Tibial artery (tissue), 4 donors: Measurements from ENCODE around the gene ZNF839.
"Not testable (repeated sequence)": the region's sequence is repeated elsewhere in the genome, so short reads cannot be mapped to it uniquely, and the experiment has no call there.

Source experiments
- DNase-seq, 2 donors: peaks; one replicate each; pipeline ENCODE4 v3.0.0-alpha.2; 2019
- H3K27ac ChIP-seq, 2 donors: fragments of 200-600 bp; sonication (generic) in 1 of 2; 1 replicate in 1 of 2; 2 replicates in 1 of 2; pipeline ENCODE4 v1.5.1; 2018 to 2019; ENCODE audit warnings: mild to moderate bottlenecking in 1 of 2
- H3K27me3 ChIP-seq, 2 donors: fragments of 200-600 bp; sonication (generic) in 1 of 2; one replicate each; pipeline versions ENCODE4 v1.5.1 to v1.6.0; 2016 to 2019
- H3K36me3 ChIP-seq, 3 donors: fragments of 200-600 bp; sonication (generic) in 2 of 3; one replicate each; pipeline ENCODE4 v1.5.1; 2016 to 2019; ENCODE audit warnings: mild to moderate bottlenecking in 2 of 3
- H3K4me1 ChIP-seq, 4 donors: fragments of 200-600 bp; sonication (generic) in 2 of 4; 1 replicate in 3 of 4; 2 replicates in 1 of 4; pipeline ENCODE4 v1.5.1; 2016 to 2019
- H3K4me3 ChIP-seq, 2 donors: fragments of 200-600 bp; sonication (generic) in 1 of 2; 1 replicate in 1 of 2; 2 replicates in 1 of 2; pipeline ENCODE4 v1.5.1; 2018 to 2019; ENCODE audit warnings: mild to moderate bottlenecking in 2 of 2
- H3K9me3 ChIP-seq, 3 donors: fragments of 200-600 bp; sonication (generic) in 1 of 3; one replicate each; pipeline ENCODE4 v1.5.1; 2016 to 2019
- intact Hi-C: fragments of 100-400 bp; cut with DNase I; formaldehyde crosslinking; loops from one replicate; pipeline ENCODE4 v1.15.0; 2023; ENCODE audit warnings: low total_unique reads
- TF ChIP-seq, protein P1 (sequence below), 2 experiments: fragments of 200-600 bp in 1 of 2; fragments of 450-650 bp in 1 of 2; IDR thresholded peaks; one replicate each; pipeline ENCODE4 v1.5.1; 2017 to 2019; ENCODE audit warnings: antibody characterized with exemption in 2 of 2, mild to moderate bottlenecking in 1 of 2, moderate library complexity in 1 of 2

ZNF839 gene

GRCh38 chr14:102346645-102347044 lies 27.1 kb downstream of the ZNF839 start:
- intact Hi-C loops, result no loop called here
- H3K36me3 ChIP-seq, result peaks cover 73 to 97% (median 81%) of the 10 kb centered on the region in 3 donors

GRCh38 chr14:102348376-102348775 lies 28.8 kb downstream of the ZNF839 start:
- no peak for DNase-seq
- H3K27me3 ChIP-seq, result no peaks in the 10 kb centered on the region
- H3K27ac ChIP-seq, result no peak overlapping the region
- TF ChIP-seq, protein P1, sequence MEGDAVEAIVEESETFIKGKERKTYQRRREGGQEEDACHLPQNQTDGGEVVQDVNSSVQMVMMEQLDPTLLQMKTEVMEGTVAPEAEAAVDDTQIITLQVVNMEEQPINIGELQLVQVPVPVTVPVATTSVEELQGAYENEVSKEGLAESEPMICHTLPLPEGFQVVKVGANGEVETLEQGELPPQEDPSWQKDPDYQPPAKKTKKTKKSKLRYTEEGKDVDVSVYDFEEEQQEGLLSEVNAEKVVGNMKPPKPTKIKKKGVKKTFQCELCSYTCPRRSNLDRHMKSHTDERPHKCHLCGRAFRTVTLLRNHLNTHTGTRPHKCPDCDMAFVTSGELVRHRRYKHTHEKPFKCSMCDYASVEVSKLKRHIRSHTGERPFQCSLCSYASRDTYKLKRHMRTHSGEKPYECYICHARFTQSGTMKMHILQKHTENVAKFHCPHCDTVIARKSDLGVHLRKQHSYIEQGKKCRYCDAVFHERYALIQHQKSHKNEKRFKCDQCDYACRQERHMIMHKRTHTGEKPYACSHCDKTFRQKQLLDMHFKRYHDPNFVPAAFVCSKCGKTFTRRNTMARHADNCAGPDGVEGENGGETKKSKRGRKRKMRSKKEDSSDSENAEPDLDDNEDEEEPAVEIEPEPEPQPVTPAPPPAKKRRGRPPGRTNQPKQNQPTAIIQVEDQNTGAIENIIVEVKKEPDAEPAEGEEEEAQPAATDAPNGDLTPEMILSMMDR (IDR thresholded peaks at IDR 0.05), result no peak
- H3K36me3 ChIP-seq, result peaks cover 69 to 97% (median 80%) of the 10 kb centered on the region in 3 donors
- H3K4me1 ChIP-seq, result no peaks in the 10 kb centered on the region
- no peak overlapping the region for H3K4me3 ChIP-seq
- intact Hi-C loops, result no loop called here
- H3K9me3 ChIP-seq, result no peaks in the 10 kb centered on the region

More at GRCh38 chr14:102346645-102347044, 27.1 kb downstream of the ZNF839 start:
- TF ChIP-seq, protein P1 (IDR thresholded peaks at IDR 0.05), result no peak
- Histone ChIP-seq H3K27me3 (no peaks in the 10 kb centered on the region), H3K4me3 (no peak overlapping the region), H3K9me3 (no peaks in the 10 kb centered on the region), H3K4me1 (no peaks in the 10 kb centered on the region), H3K27ac (no peak overlapping the region)
- no peak for DNase-seq

GRCh38 chr14:102351023-102351422 lies 31.5 kb downstream of the ZNF839 start:
- no peak overlapping the region for H3K27ac ChIP-seq
- no peak for DNase-seq
- H3K27me3 ChIP-seq, result no peaks in the 10 kb centered on the region
- no peak overlapping the region for H3K4me3 ChIP-seq
- peaks cover 72 to 97% (median 86%) of the 10 kb centered on the region in 3 donors for H3K36me3 ChIP-seq
- H3K9me3 ChIP-seq, result no peaks in the 10 kb centered on the region
- H3K4me1 ChIP-seq, result no peaks in the 10 kb centered on the region
- intact Hi-C loops, result no loop called here
- TF ChIP-seq, protein P1 (IDR thresholded peaks at IDR 0.05), result no peak

- H3K9me3 ChIP-seq, DNase-seq, intact Hi-C loops, H3K27ac ChIP-seq, H3K27me3 ChIP-seq, H3K4me1 ChIP-seq, H3K4me3 ChIP-seq: not testable (repeated sequence)
- H3K36me3 ChIP-seq, result peaks cover 72 to 97% (median 86%) of the 10 kb centered on the region in 3 donors
These were observed 32.0 kb downstream of the ZNF839 start for GRCh38 chr14:102351593-102351992.

DNA sequence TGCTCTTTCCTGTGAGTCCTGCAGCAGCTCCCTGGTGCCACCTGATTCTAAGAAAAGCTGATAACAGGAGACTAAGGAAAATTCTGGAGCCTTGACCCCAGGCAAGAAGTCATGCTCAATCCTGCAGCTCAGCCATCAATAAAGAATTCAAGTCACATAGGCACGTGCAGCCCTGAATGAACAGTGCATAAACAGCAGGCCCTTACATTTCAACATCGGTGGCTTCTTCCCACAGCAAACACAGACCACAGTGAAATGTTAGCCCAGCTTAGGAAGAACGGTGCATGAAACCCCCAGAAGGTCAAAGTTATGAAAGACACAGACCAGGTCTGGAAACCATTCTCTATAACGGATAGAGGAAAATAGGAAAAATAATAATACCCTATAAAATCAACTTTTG lies 32.7 kb downstream of the ZNF839 start:
- intact Hi-C loops, result no loop called here
- no peaks in the 10 kb centered on the region for H3K9me3 ChIP-seq
- DNase-seq, result no peak
- no peaks in the 10 kb centered on the region for H3K27me3 ChIP-seq
- TF ChIP-seq, protein P1 (IDR thresholded peaks at IDR 0.05), result no peak
- H3K4me3 ChIP-seq, result no peak overlapping the region
- H3K4me1 ChIP-seq, result no peaks in the 10 kb centered on the region
- no peak overlapping the region for H3K27ac ChIP-seq
- H3K36me3 ChIP-seq, result peaks cover 72 to 97% (median 87%) of the 10 kb centered on the region in 3 donors

GRCh38 chr14:102353126-102353619 lies 33.6 kb downstream of the ZNF839 start:
- no peaks in the 10 kb centered on the region for H3K9me3 ChIP-seq
- H3K36me3 ChIP-seq, result peaks cover 69 to 97% (median 87%) of the 10 kb centered on the region in 3 donors
- TF ChIP-seq, protein P1 (IDR thresholded peaks at IDR 0.05), result no peak
- no peak overlapping the region for H3K4me3 ChIP-seq
- no peak overlapping the region for H3K27ac ChIP-seq
- no peaks in the 10 kb centered on the region for H3K27me3 ChIP-seq
- no peak for DNase-seq
- H3K4me1 ChIP-seq, result no peaks in the 10 kb centered on the region
- intact Hi-C loops, result no loop called here
